AG04449 (cell line): ENCODE results near the gene AGAP1.

Experiments used
- CTCF ChIA-PET: fragments of 350-600 bp; formaldehyde crosslinking; extraction: SDS; loops from one replicate; lab custom pipeline; 2021; ENCODE audit warnings: antibody characterized with exemption; lab: Yijun Ruan, JAX
- POLR2A ChIA-PET: fragments of 400-600, 350-600 bp; formaldehyde crosslinking; extraction: SDS; loops from one replicate; lab custom pipeline; 2020; ENCODE audit warnings: antibody characterized with exemption, inconsistent platforms; lab: Yijun Ruan, JAX
- DNase-seq: peaks from one replicate; pipeline ENCODE4 v3.0.0-alpha.2; 2010; ENCODE audit warnings: low read depth, low spot score
- H3K4me3 ChIP-seq: 2 replicates; pipeline ENCODE4 v1.5.1; 2011; ENCODE audit warnings: low read depth, mild to moderate bottlenecking, control low read depth, low read length
- CTCF ChIP-seq: IDR thresholded peaks from one replicate; pipeline ENCODE4 v1.5.1; 2011; ENCODE audit warnings: mild to moderate bottlenecking, moderate library complexity, low read length, control low read depth, inconsistent platforms; ENCODE audit not compliant: insufficient read depth; ENCODE audit errors: missing control alignments

AGAP1 gene

DNA sequence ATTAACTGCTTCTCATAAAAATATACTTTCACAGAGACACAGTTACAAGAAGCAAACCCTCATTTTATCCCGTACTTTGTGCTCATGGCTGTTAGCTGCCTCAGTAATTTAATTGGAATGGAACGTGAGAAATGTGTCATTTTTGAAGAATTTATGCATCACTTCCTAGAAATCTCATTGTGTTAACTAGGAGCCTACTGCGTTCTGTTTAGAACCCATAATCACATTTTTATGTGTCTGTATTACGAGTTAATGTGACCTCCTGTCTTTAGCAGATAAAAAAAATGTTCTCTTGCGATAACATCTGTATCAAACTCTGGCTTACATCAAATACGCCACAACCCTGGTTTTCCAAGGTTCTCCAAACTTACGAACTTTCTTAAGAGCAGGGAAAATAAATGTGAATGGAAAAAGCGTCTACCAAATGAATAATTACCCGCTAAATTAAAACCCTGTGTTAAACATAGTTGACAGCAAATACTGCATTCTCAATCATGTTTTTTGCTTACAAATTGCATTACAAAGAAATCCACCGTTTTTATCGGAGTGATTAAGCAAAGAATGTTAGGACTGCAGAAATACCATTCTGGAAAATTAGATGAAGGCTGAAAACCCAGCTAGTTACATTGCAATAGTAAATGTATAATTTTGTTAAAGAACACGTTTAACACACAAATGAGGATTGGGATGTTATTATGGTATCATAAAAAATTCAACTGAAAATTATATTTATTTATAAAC, 686.4 kb downstream of the AGAP1 start:
- CTCF ChIA-PET, result interaction anchor here (0.6 to 12.0 kb wide), 36 partner anchors 8 to 585 kb away, joined by 3 to 429 read pairs (median 4); partner anchors contain the start of gene GBX2
- POLR2A ChIA-PET, result no interaction called here

GRCh38 chr2:236180831-236181453, 687.1 kb downstream of the AGAP1 start:
- peak; percentile 59 for TF ChIP-seq CTCF
- no peak overlapping the region for H3K4me3 ChIP-seq
- CTCF ChIA-PET, result interaction anchor here (0.6 to 12.0 kb wide), 34 partner anchors 9 to 586 kb away, joined by 3 to 429 read pairs (median 4); partner anchors contain the start of gene GBX2
- DNase-seq, result no peak
- POLR2A ChIA-PET, result no interaction called here

More for the DNA sequence above, 686.4 kb downstream of the AGAP1 start:
- TF ChIP-seq CTCF, result no peak
- H3K4me3 ChIP-seq, result peak overlapping the region; percentile 40
- no peak for DNase-seq
